Measurements from ENCODE around the gene MYBPC2. TPM values are rescaled to one million over a fixed set of nuclear protein-coding genes. Genes with fewer than 3 reads are reported as not detected.

MYBPC2 gene
- total and polyA plus RNA-seq, 2 of the 4 experiments (the other 2 are of a cell fraction) = not detected

DNA sequence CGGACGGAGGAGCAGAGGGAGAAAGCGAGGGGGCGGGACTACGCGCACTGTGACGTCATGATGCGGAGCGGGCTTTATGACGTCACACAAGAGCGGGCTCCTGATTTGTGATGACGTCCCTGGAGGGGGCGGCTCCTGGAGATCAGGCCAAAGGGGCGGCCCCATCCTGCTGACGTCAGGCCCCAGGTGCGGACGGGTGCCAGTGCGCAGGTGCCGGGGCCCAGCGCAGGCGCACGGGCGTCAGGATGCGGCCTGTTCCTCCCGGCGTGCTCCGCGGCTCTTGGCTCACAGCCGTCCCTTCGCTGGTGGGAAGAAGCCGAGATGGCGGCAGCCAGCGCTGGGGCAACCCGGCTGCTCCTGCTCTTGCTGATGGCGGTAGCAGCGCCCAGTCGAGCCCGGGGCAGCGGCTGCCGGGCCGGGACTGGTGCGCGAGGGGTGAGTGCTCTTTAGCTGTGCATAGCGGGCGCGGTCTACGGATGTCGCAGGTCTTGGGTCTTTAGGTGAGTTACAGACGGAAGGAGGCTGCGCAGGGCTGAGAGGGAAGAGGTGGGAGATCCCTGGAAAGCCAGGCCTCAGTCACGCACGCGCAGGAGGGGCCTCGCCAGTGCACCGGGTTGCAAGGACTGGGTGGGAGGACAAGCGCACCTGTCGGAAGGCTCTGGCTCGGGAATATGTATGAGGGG, 43.7 kb downstream of the MYBPC2 start, which contains the start of the genes EMC10 and GARIN5A (continued):
- peak; percentile 51 for TF ChIP-seq USF2 (IDR thresholded peaks at IDR 0.05; ENCODE audit: low read depth, low read length)
- no peak for TF ChIP-seq CHD1 (IDR thresholded peaks at IDR 0.05; ENCODE audit: low read depth, low read length)

DNA sequence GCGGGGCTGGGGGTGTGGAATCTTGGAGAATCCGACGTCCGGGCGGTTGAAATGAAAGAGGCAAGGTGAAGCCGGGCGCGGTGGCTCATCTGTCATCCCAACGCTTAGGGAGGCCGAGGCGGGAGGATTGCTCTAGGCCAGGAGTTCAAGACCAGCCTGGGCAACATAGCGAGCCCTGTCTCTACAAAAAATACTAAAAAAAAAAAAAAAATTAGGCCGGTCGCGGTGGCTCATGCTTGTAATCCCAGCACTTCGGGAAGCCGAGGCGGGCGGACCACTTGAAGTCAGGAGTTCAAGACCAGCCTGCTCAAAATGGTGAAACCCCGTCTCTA, 44.2 kb downstream of the MYBPC2 start:
- CTCF ChIA-PET = no interaction called here
- TF ChIP-seq RCOR1 (IDR thresholded peaks at IDR 0.05; ENCODE audit: insufficient replicate concordance, low read length) (no peak), USF2 (IDR thresholded peaks at IDR 0.05; ENCODE audit: low read depth, low read length) (no peak), MXI1 (IDR thresholded peaks at IDR 0.05; ENCODE audit: borderline replicate concordance, low read depth, low read length) (no peak), RFX5 (IDR thresholded peaks at IDR 0.05; ENCODE audit: low read depth, low read length) (no peak), SMC3 (IDR thresholded peaks at IDR 0.05; ENCODE audit: low read depth, low read length) (no peak), FOS (IDR thresholded peaks at IDR 0.05; ENCODE audit: low read depth, low read length) (no peak), BHLHE40 (IDR thresholded peaks at IDR 0.05; ENCODE audit: low read depth, low read length) (no peak), CHD1 (IDR thresholded peaks at IDR 0.05; ENCODE audit: low read depth, low read length) (no peak), POLR2A (IDR thresholded peaks at IDR 0.05; ENCODE audit: low read depth, low read length) (no peak)
- TF ChIP-seq, protein P1, sequence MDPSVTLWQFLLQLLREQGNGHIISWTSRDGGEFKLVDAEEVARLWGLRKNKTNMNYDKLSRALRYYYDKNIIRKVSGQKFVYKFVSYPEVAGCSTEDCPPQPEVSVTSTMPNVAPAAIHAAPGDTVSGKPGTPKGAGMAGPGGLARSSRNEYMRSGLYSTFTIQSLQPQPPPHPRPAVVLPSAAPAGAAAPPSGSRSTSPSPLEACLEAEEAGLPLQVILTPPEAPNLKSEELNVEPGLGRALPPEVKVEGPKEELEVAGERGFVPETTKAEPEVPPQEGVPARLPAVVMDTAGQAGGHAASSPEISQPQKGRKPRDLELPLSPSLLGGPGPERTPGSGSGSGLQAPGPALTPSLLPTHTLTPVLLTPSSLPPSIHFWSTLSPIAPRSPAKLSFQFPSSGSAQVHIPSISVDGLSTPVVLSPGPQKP (IDR thresholded peaks at IDR 0.05; ENCODE audit: borderline replicate concordance, low read depth, low read length) = no peak

More for the DNA sequence above, 44.2 kb downstream of the MYBPC2 start:
- ATAC-seq (ENCODE audit: low read depth) (no peak), DNase-seq (no peak)
- Histone ChIP-seq H2AK9ac (replicated peaks; ENCODE audit: low read depth, low read length, poor library complexity) (peak overlapping the region; percentile 97), H3K9me1 (ENCODE audit: insufficient read depth, low read length) (peaks cover 5% of the 10 kb centered on the region; the same call in 1 of the 2 replicates), H4K91ac (ENCODE audit: insufficient read depth, low read depth, low read length) (no peak overlapping the region), H3K14ac (replicated peaks; ENCODE audit: low read depth, low read length) (no peak overlapping the region), H3K4me1 (ENCODE audit: control insufficient read depth, insufficient read depth, low read length) (0 out of 2 replicates have a peak, but pooled peaks cover 2% of the 10 kb centered on the region), H3K27ac (ENCODE audit: insufficient read depth, low read length) (no peak overlapping the region), H3K4me3 (ENCODE audit: insufficient read depth, low read depth, low read length) (peak overlapping the region; percentile 87), H2AK5ac (ENCODE audit: low read depth, low read length) (no peak overlapping the region), H4K8ac (ENCODE audit: low read depth in 2 of 2, low read length in 2 of 2) (peak overlapping the region; percentile 85 to 88; a peak in 2 of 4 replicates), H4K20me1 (ENCODE audit: insufficient read depth, low read length) (peaks cover 12% of the 10 kb centered on the region), H3K9me3 (ENCODE audit: control insufficient read depth, insufficient read depth, low read length) (no peaks in the 10 kb centered on the region), H3K36me3 (ENCODE audit: control insufficient read depth, insufficient read depth, low read length) (peaks cover 20% of the 10 kb centered on the region; the same call in 1 of the 2 replicates), H3K4me2 (ENCODE audit: low read depth, low read length) (peak overlapping the region; percentile 74), H4K5ac (ENCODE audit: low read depth, low read length) (no peak overlapping the region), H2AFZ (replicated peaks; ENCODE audit: low read length, poor library complexity) (peak overlapping the region; percentile 100), H2BK15ac (ENCODE audit: low read depth, low read length) (no peak overlapping the region), H3K4ac (ENCODE audit: low read depth, low read length) (0 out of 2 replicates have a peak overlapping the region, but pooled peaks have one; percentile 70), H3K27me3 (ENCODE audit: control insufficient read depth, insufficient read depth, low read length) (no peaks in the 10 kb centered on the region), H3K18ac (ENCODE audit: low read depth, low read length) (no peak overlapping the region), H3K79me1 (ENCODE audit: low read depth in 1 of 2, low read length in 2 of 2) (peaks cover 16 to 27% of the 10 kb centered on the region in 2 experiments), H3K23ac (ENCODE audit: low read depth, low read length) (no peak overlapping the region), H2BK20ac (ENCODE audit: low read depth, low read length) (no peak overlapping the region), H3K56ac (ENCODE audit: extremely low read depth, insufficient read depth, low read length) (no peak overlapping the region), H2BK120ac (ENCODE audit: low read depth, low read length) (no peak overlapping the region), H3K9ac (ENCODE audit: low read depth, low read length) (peak overlapping the region; percentile 72; the same call in 1 of the 2 replicates), H2BK5ac (ENCODE audit: low read depth, low read length, poor library complexity, severe bottlenecking) (no peak overlapping the region)
- in situ Hi-C loops (cut with MboI; ENCODE audit: low sequenced_read_pairs) = no loop called here
- no TSS peak for BruUV-seq (replicated peaks)
- intact Hi-C loops (cut with micrococcal nuclease) = loop anchor here (2.0 to 5.0 kb wide), 2 partner anchors 34 to 110 kb away; partner anchors contain the start of genes JOSD2 and NAPSA
- dilution Hi-C loops (cut with HindIII; ENCODE audit: low sequenced_read_pairs, unreplicated experiment) = no loop called here
- POLR2A ChIA-PET (ENCODE audit: unreplicated experiment) = no interaction called here
- WGBS, 2 experiments (ENCODE audit: extremely low coverage in 2 of 2, insufficient read length in 1 of 2) = 0% methylated on average over 7 of the region's 20 CpGs; no CpG with 5 or more reads in 1 of the 2 experiments
